Activated naive CD4-positive, alpha-beta T cell treated with Interleukin-2 at 50 U/mL for 16 hours (primary cell): ENCODE data around the gene METAP1.
"Not testable (repeated sequence)": the region's sequence is repeated elsewhere in the genome, so short reads cannot be mapped to it uniquely, and the experiment has no call there.

Experiments
- DNase-seq: peaks from one replicate; pipeline ENCODE4 v3.0.0-alpha.2; 2020

Gene METAP1

GRCh38 chr4:99102634-99103033 is 107.1 kb downstream of the METAP1 start:
- no peak for DNase-seq

GRCh38 chr4:99103166-99103565 is 107.6 kb downstream of the METAP1 start:
- no peak for DNase-seq

GRCh38 chr4:99104153-99104552 is 108.6 kb downstream of the METAP1 start:
- DNase-seq = no peak

- DNase-seq = not testable (repeated sequence)
These were observed 113.8 kb downstream of the METAP1 start for GRCh38 chr4:99109286-99109685.
